ENCODE measurements around the gene CAVIN2.

Gene CAVIN2

GRCh38 chr2:191848771-191849767 lies 2.2 kb upstream of the CAVIN2 start:
- no peak for TF ChIP-seq CTCF (IDR thresholded peaks at IDR 0.05; ENCODE audit: low read depth, low read length)
- H3K4me3 ChIP-seq (ENCODE audit: low read depth, low read length) = no peak overlapping the region
- no peaks in the 10 kb centered on the region for H3K9me3 ChIP-seq
- no peak for DNase-seq
- H3K36me3 ChIP-seq = no peaks in the 10 kb centered on the region
- no peaks in the 10 kb centered on the region for H3K27me3 ChIP-seq
- H3K4me1 ChIP-seq = peaks cover 5% of the 10 kb centered on the region; the same call in 1 of the 2 replicates

GRCh38 chr2:191847764-191848163 lies 876 bp upstream of the CAVIN2 start:
- DNase-seq = no peak
- Histone ChIP-seq H3K4me3 (ENCODE audit: low read depth, low read length) (no peak overlapping the region), H3K27me3 (no peaks in the 10 kb centered on the region), H3K9me3 (no peaks in the 10 kb centered on the region), H3K36me3 (no peaks in the 10 kb centered on the region), H3K4me1 (peaks cover 5% of the 10 kb centered on the region; the same call in 1 of the 2 replicates)
- no peak for TF ChIP-seq CTCF (IDR thresholded peaks at IDR 0.05; ENCODE audit: low read depth, low read length)

GRCh38 chr2:191845876-191846514 lies 893 bp downstream of the CAVIN2 start:
- Histone ChIP-seq H3K36me3 (no peaks in the 10 kb centered on the region), H3K4me3 (ENCODE audit: low read depth, low read length) (no peak overlapping the region), H3K27me3 (no peaks in the 10 kb centered on the region), H3K9me3 (no peaks in the 10 kb centered on the region), H3K4me1 (peaks cover 5% of the 10 kb centered on the region; the same call in 1 of the 2 replicates)
- TF ChIP-seq CTCF (IDR thresholded peaks at IDR 0.05; ENCODE audit: low read depth, low read length) = no peak
- no peak for DNase-seq

- Histone ChIP-seq H3K36me3 (no peaks in the 10 kb centered on the region), H3K4me3 (ENCODE audit: low read depth, low read length) (no peak overlapping the region), H3K4me1 (peaks cover 5% of the 10 kb centered on the region; the same call in 1 of the 2 replicates), H3K27me3 (no peaks in the 10 kb centered on the region), H3K9me3 (no peaks in the 10 kb centered on the region)
- no peak for TF ChIP-seq CTCF (IDR thresholded peaks at IDR 0.05; ENCODE audit: low read depth, low read length)
- DNase-seq = peak; percentile 52
Measured at GRCh38 chr2:191845248-191845715, 1.6 kb downstream of the CAVIN2 start.

GRCh38 chr2:191844706-191845105 lies 2.2 kb downstream of the CAVIN2 start:
- Histone ChIP-seq H3K36me3 (no peaks in the 10 kb centered on the region), H3K4me1 (peaks cover 5% of the 10 kb centered on the region; the same call in 1 of the 2 replicates), H3K27me3 (no peaks in the 10 kb centered on the region), H3K4me3 (ENCODE audit: low read depth, low read length) (no peak overlapping the region), H3K9me3 (no peaks in the 10 kb centered on the region)
- TF ChIP-seq CTCF (IDR thresholded peaks at IDR 0.05; ENCODE audit: low read depth, low read length) = no peak
- DNase-seq = no peak
